Retinal pigment epithelial cell (primary cell): Measurements from ENCODE around the gene GUCY1A1.
"Not testable (repeated sequence)": the region's sequence is repeated elsewhere in the genome, so short reads cannot be mapped to it uniquely, and the experiment has no call there.

ENCODE experiments used
- DNase-seq: peaks from one replicate; pipeline ENCODE4 v3.0.0-alpha.2; 2010; ENCODE audit warnings: low read depth
- H3K4me3 ChIP-seq: 2 replicates; pipeline ENCODE4 v1.5.1; 2011; ENCODE audit warnings: mild to moderate bottlenecking, low read length, control low read depth, moderate library complexity
- CTCF ChIP-seq: conservative IDR thresholded peaks from 2 replicates; pipeline ENCODE4 v1.5.1; 2011; ENCODE audit warnings: low read depth, low read length, control low read depth, inconsistent platforms

Gene GUCY1A1

GRCh38 chr4:155643087-155643486 lies 23.6 kb upstream of the GUCY1A1 start:
- TF ChIP-seq CTCF = no peak
- no peak for DNase-seq
- H3K4me3 ChIP-seq = no peak overlapping the region

GRCh38 chr4:155646001-155646400 lies 20.6 kb upstream of the GUCY1A1 start:
- no peak for DNase-seq
- no peak overlapping the region for H3K4me3 ChIP-seq
- no peak for TF ChIP-seq CTCF

GRCh38 chr4:155650785-155651184 lies 15.9 kb upstream of the GUCY1A1 start:
- not testable (repeated sequence) for DNase-seq, H3K4me3 ChIP-seq

GRCh38 chr4:155653052-155653451 lies 13.6 kb upstream of the GUCY1A1 start:
- DNase-seq = no peak
- no peak for TF ChIP-seq CTCF
- H3K4me3 ChIP-seq = no peak overlapping the region

GRCh38 chr4:155656025-155656424 lies 10.6 kb upstream of the GUCY1A1 start:
- DNase-seq = no peak
- TF ChIP-seq CTCF = no peak
- H3K4me3 ChIP-seq = no peak overlapping the region

GRCh38 chr4:155657169-155657568 lies 9.5 kb upstream of the GUCY1A1 start:
- no peak overlapping the region for H3K4me3 ChIP-seq
- no peak for TF ChIP-seq CTCF
- DNase-seq = no peak

GRCh38 chr4:155657985-155658680 lies 8.5 kb upstream of the GUCY1A1 start:
- no peak overlapping the region for H3K4me3 ChIP-seq

More at GRCh38 chr4:155657985-155658680, 8.5 kb upstream of the GUCY1A1 start:
- no peak for DNase-seq
- TF ChIP-seq CTCF = no peak
